BLaER1 (cell line): ENCODE measurements around the gene SCGB1C1.

Experiments
- H3K27ac ChIP-seq: shearing (Covaris generic); formaldehyde crosslinking; 2 replicates; pipeline ENCODE4 v1.8.1; 2022
- H3K27me3 ChIP-seq: shearing (Covaris generic); formaldehyde crosslinking; 2 replicates; pipeline ENCODE4 v1.8.1; 2022
- H3K36me3 ChIP-seq: shearing (Covaris generic); formaldehyde crosslinking; 2 replicates; pipeline ENCODE4 v1.8.1; 2022
- H3K4me1 ChIP-seq: shearing (Covaris generic); formaldehyde crosslinking; 2 replicates; pipeline ENCODE4 v1.8.1; 2022
- H3K4me2 ChIP-seq: shearing (Covaris generic); formaldehyde crosslinking; 2 replicates; pipeline ENCODE4 v1.8.1; 2022
- H3K4me3 ChIP-seq: shearing (Covaris generic); formaldehyde crosslinking; 2 replicates; pipeline ENCODE4 v1.8.1; 2022
- H3K9ac ChIP-seq: shearing (Covaris generic); formaldehyde crosslinking; 2 replicates; pipeline ENCODE4 v1.8.1; 2022
- H3K9me3 ChIP-seq: shearing (Covaris generic); formaldehyde crosslinking; 2 replicates; pipeline ENCODE4 v1.8.1; 2022
- H4K20me1 ChIP-seq: shearing (Covaris generic); formaldehyde crosslinking; 2 replicates; pipeline ENCODE4 v1.8.1; 2022
- Cebpa-rat ChIP-seq: shearing (Covaris generic); IDR thresholded peaks from 2 replicates; pipeline ENCODE4 v1.8.1; 2022

Gene SCGB1C1

GRCh38 chr11:241634-242033 lies 48.8 kb downstream of the SCGB1C1 start:
- no peak overlapping the region for H3K4me3 ChIP-seq

More at GRCh38 chr11:241634-242033, 48.8 kb downstream of the SCGB1C1 start:
- no peak overlapping the region for H3K4me2 ChIP-seq
- peaks cover 58% of the 10 kb centered on the region for H4K20me1 ChIP-seq
- H3K36me3 ChIP-seq: peaks cover 78% of the 10 kb centered on the region
- no peaks in the 10 kb centered on the region for H3K27me3 ChIP-seq
- no peak for TF ChIP-seq Cebpa-rat
- no peak overlapping the region for H3K9ac ChIP-seq
- no peak overlapping the region for H3K27ac ChIP-seq
- H3K4me1 ChIP-seq: peaks cover 16% of the 10 kb centered on the region
- no peaks in the 10 kb centered on the region for H3K9me3 ChIP-seq
